ENCODE measurements around the gene CDK6. TPM values are rescaled to one million over a fixed set of nuclear protein-coding genes. Genes with fewer than 3 reads are reported as not detected.

The CDK6 gene
- total RNA-seq, 1 experiment from 2014 or later, result 124 TPM

DNA sequence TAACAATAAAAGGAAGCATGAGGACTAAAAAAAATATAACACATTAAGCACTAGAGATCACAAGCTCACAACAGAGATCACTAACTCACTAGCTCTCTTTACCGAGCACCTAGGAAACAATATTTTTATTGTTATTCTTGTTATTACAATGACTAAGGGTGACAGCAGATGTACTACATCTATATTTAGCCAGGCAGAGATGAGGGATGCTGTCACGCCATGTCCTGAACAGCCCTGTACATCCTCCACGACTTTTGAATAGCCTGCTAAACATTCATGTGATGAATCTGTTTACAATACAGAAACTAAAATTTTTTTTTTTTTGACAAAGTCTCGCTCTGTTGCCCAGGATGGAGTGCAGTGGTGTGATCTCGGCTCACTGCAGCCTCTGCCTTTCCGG, 268.9 kb downstream of the CDK6 start:
- BruUV-seq (replicated peaks), result no TSS peak
- intact Hi-C loops (cut with micrococcal nuclease), result no loop called here
- DNase-seq (ENCODE audit: unreplicated experiment), result peak; percentile 26
- CTCF ChIA-PET, result interaction anchor here (0.6 to 0.7 kb wide), 2 partner anchors 54 to 584 kb away, joined by 3 read pairs; no protein-coding TSS in a partner anchor
- H3K27ac Mint-ChIP-seq (ENCODE audit: low read depth, unreplicated experiment), result no peak overlapping the region
- H3K36me3 Mint-ChIP-seq (ENCODE audit: insufficient read depth, unreplicated experiment), result peaks cover 90% of the 10 kb centered on the region
- H3K4me1 Mint-ChIP-seq (ENCODE audit: insufficient read depth, unreplicated experiment), result peaks cover 10% of the 10 kb centered on the region
- POLR2A ChIA-PET, result no interaction called here
- no peaks in the 10 kb centered on the region for H3K9me3 Mint-ChIP-seq (ENCODE audit: unreplicated experiment)
- TF ChIP-seq, protein P1, sequence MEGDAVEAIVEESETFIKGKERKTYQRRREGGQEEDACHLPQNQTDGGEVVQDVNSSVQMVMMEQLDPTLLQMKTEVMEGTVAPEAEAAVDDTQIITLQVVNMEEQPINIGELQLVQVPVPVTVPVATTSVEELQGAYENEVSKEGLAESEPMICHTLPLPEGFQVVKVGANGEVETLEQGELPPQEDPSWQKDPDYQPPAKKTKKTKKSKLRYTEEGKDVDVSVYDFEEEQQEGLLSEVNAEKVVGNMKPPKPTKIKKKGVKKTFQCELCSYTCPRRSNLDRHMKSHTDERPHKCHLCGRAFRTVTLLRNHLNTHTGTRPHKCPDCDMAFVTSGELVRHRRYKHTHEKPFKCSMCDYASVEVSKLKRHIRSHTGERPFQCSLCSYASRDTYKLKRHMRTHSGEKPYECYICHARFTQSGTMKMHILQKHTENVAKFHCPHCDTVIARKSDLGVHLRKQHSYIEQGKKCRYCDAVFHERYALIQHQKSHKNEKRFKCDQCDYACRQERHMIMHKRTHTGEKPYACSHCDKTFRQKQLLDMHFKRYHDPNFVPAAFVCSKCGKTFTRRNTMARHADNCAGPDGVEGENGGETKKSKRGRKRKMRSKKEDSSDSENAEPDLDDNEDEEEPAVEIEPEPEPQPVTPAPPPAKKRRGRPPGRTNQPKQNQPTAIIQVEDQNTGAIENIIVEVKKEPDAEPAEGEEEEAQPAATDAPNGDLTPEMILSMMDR (IDR thresholded peaks at IDR 0.05; ENCODE audit: unreplicated experiment), result no peak
- H3K27me3 Mint-ChIP-seq (ENCODE audit: insufficient read depth, unreplicated experiment), result no peaks in the 10 kb centered on the region
- H3K4me3 Mint-ChIP-seq (ENCODE audit: unreplicated experiment), result no peak overlapping the region

DNA sequence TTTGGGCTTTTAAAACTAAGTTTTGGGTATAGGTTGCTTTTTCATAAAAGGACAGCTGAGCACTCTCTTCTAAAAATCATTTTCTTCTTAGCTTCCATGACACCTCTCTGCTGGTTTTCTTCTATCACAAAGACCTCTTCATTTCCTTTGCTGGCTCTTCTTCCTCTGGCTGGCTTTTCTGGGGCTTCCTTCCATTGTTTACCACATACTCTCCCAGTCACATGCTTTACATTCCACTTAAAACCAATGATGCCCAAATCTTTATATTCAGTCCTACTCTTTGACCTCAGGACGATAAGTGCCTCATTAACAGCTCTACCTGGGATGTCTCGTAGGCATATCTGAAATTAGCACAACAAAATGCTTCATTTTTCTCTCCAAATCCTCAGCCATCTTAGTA, 273.0 kb downstream of the CDK6 start:
- Mint-ChIP-seq H3K36me3 (ENCODE audit: insufficient read depth, unreplicated experiment) (peaks cover 84% of the 10 kb centered on the region), H3K4me1 (ENCODE audit: insufficient read depth, unreplicated experiment) (no peaks in the 10 kb centered on the region), H3K9me3 (ENCODE audit: unreplicated experiment) (no peaks in the 10 kb centered on the region), H3K4me3 (ENCODE audit: unreplicated experiment) (no peak overlapping the region), H3K27me3 (ENCODE audit: insufficient read depth, unreplicated experiment) (no peaks in the 10 kb centered on the region), H3K27ac (ENCODE audit: low read depth, unreplicated experiment) (no peak overlapping the region)
- POLR2A ChIA-PET, result interaction anchor here (1.5 to 2.1 kb wide), 2 partner anchors 9 to 35 kb away, joined by 3 to 5 read pairs; partner anchors contain the start of genes PEX1 and RBM48
- CTCF ChIA-PET, result interaction anchor here (1.3 to 2.0 kb wide), 2 partner anchors 9 to 27 kb away, joined by 4 to 6 read pairs; partner anchors contain the start of gene FAM133B
- no peak for DNase-seq (ENCODE audit: unreplicated experiment)
- intact Hi-C loops (cut with micrococcal nuclease), result no loop called here
- no TSS peak for BruUV-seq (replicated peaks)
- TF ChIP-seq, protein P1 (IDR thresholded peaks at IDR 0.05; ENCODE audit: unreplicated experiment), result no peak

DNA sequence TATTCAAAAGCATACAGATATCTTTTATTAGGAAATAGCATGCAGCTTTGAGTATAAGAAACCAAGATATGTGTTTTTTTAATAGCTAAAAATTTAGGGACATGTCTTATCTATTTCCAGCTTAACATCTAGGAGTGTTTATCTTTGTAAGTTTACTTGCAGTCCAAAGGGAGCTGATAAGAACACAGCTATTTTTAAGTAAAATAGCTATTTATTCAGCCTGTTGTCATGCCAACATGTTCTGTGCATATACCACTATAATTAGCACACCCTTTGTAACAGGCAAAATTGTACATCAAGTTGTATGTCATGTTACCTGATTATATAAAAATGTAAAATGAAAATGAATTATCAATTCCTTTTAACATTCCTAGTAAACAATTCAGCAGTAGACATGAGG, 275.8 kb downstream of the CDK6 start:
- Mint-ChIP-seq H3K4me1 (ENCODE audit: insufficient read depth, unreplicated experiment) (no peaks in the 10 kb centered on the region), H3K27ac (ENCODE audit: low read depth, unreplicated experiment) (no peak overlapping the region), H3K4me3 (ENCODE audit: unreplicated experiment) (no peak overlapping the region), H3K27me3 (ENCODE audit: insufficient read depth, unreplicated experiment) (no peaks in the 10 kb centered on the region), H3K9me3 (ENCODE audit: unreplicated experiment) (no peaks in the 10 kb centered on the region), H3K36me3 (ENCODE audit: insufficient read depth, unreplicated experiment) (peaks cover 65% of the 10 kb centered on the region)
- TF ChIP-seq, protein P1 (IDR thresholded peaks at IDR 0.05; ENCODE audit: unreplicated experiment), result no peak
- CTCF ChIA-PET, result no interaction called here
- DNase-seq (ENCODE audit: unreplicated experiment), result no peak
- BruUV-seq (replicated peaks), result no TSS peak
- POLR2A ChIA-PET, result interaction anchor here (1.7 kb wide), 1 partner anchor 32 kb away, joined by 5 read pairs; the partner anchor contains the start of gene RBM48
- intact Hi-C loops (cut with micrococcal nuclease), result no loop called here

DNA sequence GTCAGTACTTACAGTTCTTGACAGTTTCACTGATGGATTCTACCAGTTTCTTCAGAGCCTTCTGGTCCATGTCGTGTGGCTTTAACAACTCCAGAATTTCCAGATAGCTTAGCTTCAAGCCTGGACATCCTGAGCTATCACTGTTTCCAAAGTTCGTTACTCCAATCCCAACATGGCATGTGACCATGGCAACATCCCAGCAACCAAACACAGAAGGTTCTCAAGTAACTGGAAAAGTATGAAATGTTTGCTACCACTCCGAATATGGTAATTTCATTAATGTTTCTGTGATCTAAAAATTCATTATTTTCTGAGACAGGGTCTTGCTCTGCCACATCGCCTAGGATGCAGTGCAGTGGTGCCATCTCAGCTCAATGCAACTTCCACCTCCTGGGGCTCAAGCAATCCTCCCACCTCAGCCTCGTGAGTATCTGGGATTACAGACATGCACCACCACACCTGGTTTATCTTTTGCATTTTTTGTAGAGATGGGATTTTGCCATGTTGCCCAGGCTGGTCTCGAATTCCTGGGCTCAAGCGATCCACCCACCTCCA, 278.5 kb downstream of the CDK6 start:
- Mint-ChIP-seq H3K27ac (ENCODE audit: low read depth, unreplicated experiment) (no peak overlapping the region), H3K4me3 (ENCODE audit: unreplicated experiment) (no peak overlapping the region), H3K27me3 (ENCODE audit: insufficient read depth, unreplicated experiment) (no peaks in the 10 kb centered on the region), H3K9me3 (ENCODE audit: unreplicated experiment) (no peaks in the 10 kb centered on the region), H3K4me1 (ENCODE audit: insufficient read depth, unreplicated experiment) (no peaks in the 10 kb centered on the region), H3K36me3 (ENCODE audit: insufficient read depth, unreplicated experiment) (peaks cover 38% of the 10 kb centered on the region)
- TF ChIP-seq, protein P1 (IDR thresholded peaks at IDR 0.05; ENCODE audit: unreplicated experiment), result no peak
- intact Hi-C loops (cut with micrococcal nuclease), result no loop called here
- ChIA-PET POLR2A (interaction anchor here (1.6 kb wide), 1 partner anchor 30 kb away, joined by 4 read pairs; the partner anchor contains the start of genes PEX1 and RBM48), CTCF (interaction anchor here (1.5 kb wide), 1 partner anchor 33 kb away, joined by 3 read pairs; no protein-coding TSS in a partner anchor)
- no peak for DNase-seq (ENCODE audit: unreplicated experiment)
- BruUV-seq (replicated peaks), result no TSS peak
